ENCODE measurements around the gene GALNT15. TPM values are rescaled to one million over a fixed set of nuclear protein-coding genes. Genes with fewer than 3 reads are reported as not detected.

GALNT15 gene
- total and polyA plus RNA-seq, 4 donors = under 0.01 to 2.8 (median 1.3) TPM

DNA sequence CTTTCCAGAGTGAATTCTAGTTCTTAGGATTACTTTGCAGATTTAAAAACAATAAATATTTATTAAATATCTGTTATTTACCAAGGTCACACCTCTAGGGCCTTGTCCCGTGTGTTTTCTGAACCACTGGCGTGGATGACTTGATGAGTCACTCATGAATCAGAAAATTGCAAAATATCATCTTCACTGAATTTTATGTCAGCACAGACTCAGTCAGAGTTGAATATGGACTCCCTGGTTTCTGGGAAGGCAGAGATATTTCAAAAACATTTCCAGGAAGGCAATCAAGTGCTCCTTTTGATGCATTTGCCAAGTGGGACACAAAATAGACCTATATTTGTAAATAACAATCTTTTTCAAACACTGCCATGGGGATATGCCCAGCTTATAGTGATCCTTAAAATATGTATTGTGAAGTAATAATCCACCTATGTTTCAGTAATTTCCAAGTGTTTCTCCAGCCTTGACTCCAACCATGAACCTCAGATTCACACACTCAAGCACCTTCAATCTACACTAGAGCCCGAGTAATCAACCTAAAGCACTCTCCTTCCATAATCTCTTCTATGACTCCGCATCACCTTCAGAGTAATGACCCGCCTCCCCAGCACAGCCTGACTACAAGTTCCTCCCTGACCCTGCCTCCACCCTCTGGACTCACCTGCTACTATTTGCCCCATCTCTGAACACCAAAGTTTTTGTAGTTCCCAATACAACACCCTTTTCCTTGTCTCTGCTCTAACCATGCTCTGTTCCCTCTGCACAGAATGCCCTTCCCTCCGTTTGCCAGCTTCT is 65.9 kb downstream of the GALNT15 start (continued):
- TF ChIP-seq JUND (IDR thresholded peaks at IDR 0.05) (peak; percentile 44 to 83), GABPA (IDR thresholded peaks at IDR 0.05 in 1 of 2, conservative IDR thresholded peaks at IDR 0.05 in 1 of 2) (no peak), NR2F2 (IDR thresholded peaks at IDR 0.05) (no peak), TAF1 (conservative IDR thresholded peaks at IDR 0.05) (no peak), HNF4A (conservative IDR thresholded peaks at IDR 0.05) (peak; percentile 27 to 36), YY1 (IDR thresholded peaks at IDR 0.05) (peak; percentile 46), RAD21 (IDR thresholded peaks at IDR 0.05) (no peak), FOXA2 (IDR thresholded peaks at IDR 0.05) (no peak), HNF4G (IDR thresholded peaks at IDR 0.05) (no peak)
- TF ChIP-seq, protein P1, sequence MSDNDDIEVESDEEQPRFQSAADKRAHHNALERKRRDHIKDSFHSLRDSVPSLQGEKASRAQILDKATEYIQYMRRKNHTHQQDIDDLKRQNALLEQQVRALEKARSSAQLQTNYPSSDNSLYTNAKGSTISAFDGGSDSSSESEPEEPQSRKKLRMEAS (IDR thresholded peaks at IDR 0.05) = no peak

DNA sequence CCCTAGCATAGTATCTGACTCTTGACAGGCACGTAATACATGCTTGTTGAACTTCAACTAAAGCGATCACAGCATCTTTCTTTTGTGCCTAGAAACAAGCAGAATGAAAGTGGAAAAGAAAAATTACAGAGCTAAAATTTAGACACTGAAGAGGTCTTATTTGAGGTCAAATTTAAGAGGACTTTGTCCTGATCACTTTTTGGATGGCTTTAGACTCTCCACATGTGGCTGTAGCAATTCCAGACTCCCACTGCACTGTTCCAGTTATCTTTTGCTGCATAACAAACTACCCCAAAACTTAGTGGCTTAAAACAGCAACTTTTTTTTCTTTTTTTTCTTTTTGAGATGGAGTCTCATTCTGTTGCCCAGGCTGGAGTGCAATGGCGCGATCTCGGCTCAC is 66.7 kb downstream of the GALNT15 start:
- no peak for DNase-seq (ENCODE audit: low spot score)
- H3K4me1 ChIP-seq (ENCODE audit: control insufficient read depth in 4 of 4, insufficient read depth in 4 of 4, low read length in 3 of 4) = peaks cover 0 to 11% (median 0%) of the 10 kb centered on the region in 4 donors
- no peak overlapping the region for H3K27ac ChIP-seq (ENCODE audit: low read depth in 1 of 2, low read length in 2 of 2)
- 97% methylated on average over 5 of the region's 5 CpGs for WGBS
- no peaks in the 10 kb centered on the region for H3K27me3 ChIP-seq (ENCODE audit: control insufficient read depth in 4 of 4, insufficient read depth in 4 of 4, low read length in 3 of 4)
- no peaks in the 10 kb centered on the region for H3K36me3 ChIP-seq (ENCODE audit: control insufficient read depth in 4 of 4, insufficient read depth in 3 of 4, low read depth in 1 of 4, low read length in 3 of 4)
- TF ChIP-seq HNF4A (conservative IDR thresholded peaks at IDR 0.05) (peak; percentile 48 to 60), EGR1 (IDR thresholded peaks at IDR 0.05; ENCODE audit: low read depth in 2 of 2) (no peak), RXRA (IDR thresholded peaks at IDR 0.05) (peak; percentile 9 to 19)
- no peaks in the 10 kb centered on the region for H3K9me3 ChIP-seq (ENCODE audit: control insufficient read depth in 4 of 4, low read length in 3 of 4)
- no peak overlapping the region for H3K9ac ChIP-seq (ENCODE audit: low read depth in 1 of 2, low read length in 2 of 2)
- no peak overlapping the region for H3K4me3 ChIP-seq (ENCODE audit: low read depth in 1 of 3, low read length in 3 of 3)

- H3K4me1 ChIP-seq (ENCODE audit: control insufficient read depth in 4 of 4, insufficient read depth in 4 of 4, low read length in 3 of 4) = peaks cover 0 to 11% (median 0%) of the 10 kb centered on the region in 4 donors
- DNase-seq (ENCODE audit: low spot score) = no peak
- no peaks in the 10 kb centered on the region for H3K36me3 ChIP-seq (ENCODE audit: control insufficient read depth in 4 of 4, insufficient read depth in 3 of 4, low read depth in 1 of 4, low read length in 3 of 4)
- no peak overlapping the region for H3K4me3 ChIP-seq (ENCODE audit: low read depth in 1 of 3, low read length in 3 of 3)
- no peak overlapping the region for H3K27ac ChIP-seq (ENCODE audit: low read depth in 1 of 2, low read length in 2 of 2)
- no peak for TF ChIP-seq SP1 (IDR thresholded peaks at IDR 0.05)
- TF ChIP-seq CTCF (IDR thresholded peaks at IDR 0.05; ENCODE audit: low read depth, low read length, missing input control) = no peak
- TF ChIP-seq JUND (IDR thresholded peaks at IDR 0.05) = no peak
- TF ChIP-seq EGR1 (IDR thresholded peaks at IDR 0.05; ENCODE audit: low read depth in 2 of 2) = no peak
- no peak for TF ChIP-seq NR2F2 (IDR thresholded peaks at IDR 0.05)
- TF ChIP-seq RAD21 (IDR thresholded peaks at IDR 0.05) = no peak
- TF ChIP-seq HNF4G (IDR thresholded peaks at IDR 0.05) = no peak
- no peak for TF ChIP-seq TAF1 (conservative IDR thresholded peaks at IDR 0.05)
- TF ChIP-seq, protein P1 (IDR thresholded peaks at IDR 0.05) = no peak
- TF ChIP-seq YY1 (IDR thresholded peaks at IDR 0.05) = no peak
- TF ChIP-seq ZBTB33 (IDR thresholded peaks at IDR 0.05) = no peak
- no peak for TF ChIP-seq RXRA (IDR thresholded peaks at IDR 0.05)
- TF ChIP-seq GABPA (IDR thresholded peaks at IDR 0.05 in 1 of 2, conservative IDR thresholded peaks at IDR 0.05 in 1 of 2) = no peak
- no peak for TF ChIP-seq FOXA1 (IDR thresholded peaks at IDR 0.05)
- no peak for TF ChIP-seq FOXA2 (IDR thresholded peaks at IDR 0.05)
- TF ChIP-seq, protein P2, sequence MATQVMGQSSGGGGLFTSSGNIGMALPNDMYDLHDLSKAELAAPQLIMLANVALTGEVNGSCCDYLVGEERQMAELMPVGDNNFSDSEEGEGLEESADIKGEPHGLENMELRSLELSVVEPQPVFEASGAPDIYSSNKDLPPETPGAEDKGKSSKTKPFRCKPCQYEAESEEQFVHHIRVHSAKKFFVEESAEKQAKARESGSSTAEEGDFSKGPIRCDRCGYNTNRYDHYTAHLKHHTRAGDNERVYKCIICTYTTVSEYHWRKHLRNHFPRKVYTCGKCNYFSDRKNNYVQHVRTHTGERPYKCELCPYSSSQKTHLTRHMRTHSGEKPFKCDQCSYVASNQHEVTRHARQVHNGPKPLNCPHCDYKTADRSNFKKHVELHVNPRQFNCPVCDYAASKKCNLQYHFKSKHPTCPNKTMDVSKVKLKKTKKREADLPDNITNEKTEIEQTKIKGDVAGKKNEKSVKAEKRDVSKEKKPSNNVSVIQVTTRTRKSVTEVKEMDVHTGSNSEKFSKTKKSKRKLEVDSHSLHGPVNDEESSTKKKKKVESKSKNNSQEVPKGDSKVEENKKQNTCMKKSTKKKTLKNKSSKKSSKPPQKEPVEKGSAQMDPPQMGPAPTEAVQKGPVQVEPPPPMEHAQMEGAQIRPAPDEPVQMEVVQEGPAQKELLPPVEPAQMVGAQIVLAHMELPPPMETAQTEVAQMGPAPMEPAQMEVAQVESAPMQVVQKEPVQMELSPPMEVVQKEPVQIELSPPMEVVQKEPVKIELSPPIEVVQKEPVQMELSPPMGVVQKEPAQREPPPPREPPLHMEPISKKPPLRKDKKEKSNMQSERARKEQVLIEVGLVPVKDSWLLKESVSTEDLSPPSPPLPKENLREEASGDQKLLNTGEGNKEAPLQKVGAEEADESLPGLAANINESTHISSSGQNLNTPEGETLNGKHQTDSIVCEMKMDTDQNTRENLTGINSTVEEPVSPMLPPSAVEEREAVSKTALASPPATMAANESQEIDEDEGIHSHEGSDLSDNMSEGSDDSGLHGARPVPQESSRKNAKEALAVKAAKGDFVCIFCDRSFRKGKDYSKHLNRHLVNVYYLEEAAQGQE (IDR thresholded peaks at IDR 0.05) = no peak
- TF ChIP-seq HNF4A (conservative IDR thresholded peaks at IDR 0.05) = no peak
- no peak for TF ChIP-seq ATF3 (IDR thresholded peaks at IDR 0.05)
- 92% methylated on average over 5 of the region's 5 CpGs for WGBS
- no peak overlapping the region for H3K9ac ChIP-seq (ENCODE audit: low read depth in 1 of 2, low read length in 2 of 2)
- no peaks in the 10 kb centered on the region for H3K27me3 ChIP-seq (ENCODE audit: control insufficient read depth in 4 of 4, insufficient read depth in 4 of 4, low read length in 3 of 4)
- H3K9me3 ChIP-seq (ENCODE audit: control insufficient read depth in 4 of 4, low read length in 3 of 4) = no peaks in the 10 kb centered on the region
Observed at GRCh38 chr3:16242177-16242576, 67.7 kb downstream of the GALNT15 start.

Measured in liver (tissue), 9 donors.